NCI-H526 treated with DMSO at 0.1 percent for 48 hours (cell line): ENCODE measurements around the gene SEC61B.

Experiments
- DNase-seq: peaks from one replicate; lab custom pipeline; 2025; lab: John Stamatoyannopoulos, UW

SEC61B gene

GRCh38 chr9:99221621-99222415, at the start of gene SEC61B, which contains the start of gene ALG2:
TSS of gene SEC61B (plus strand) at chr9:99222282. CDS start at chr9:99222364, 82 bp downstream.
TSS of gene ALG2 (minus strand) at chr9:99221942. CDS start at chr9:99221894, 48 bp downstream.
- DNase-seq: peak; percentile 85

- DNase-seq: peak; percentile 93
Measured at GRCh38 chr9:99173570-99174504, 48.2 kb upstream of the SEC61B start.

- no peak for DNase-seq
Measured at GRCh38 chr9:99176527-99177013, 45.5 kb upstream of the SEC61B start.

- no peak for DNase-seq
Measured at GRCh38 chr9:99177576-99178366, 44.3 kb upstream of the SEC61B start.

GRCh38 chr9:99178912-99179872, 42.9 kb upstream of the SEC61B start:
- DNase-seq: no peak

GRCh38 chr9:99180199-99180598, 41.9 kb upstream of the SEC61B start:
- no peak for DNase-seq

GRCh38 chr9:99180662-99181061, 41.4 kb upstream of the SEC61B start:
- no peak for DNase-seq

- no peak for DNase-seq
Measured at GRCh38 chr9:99181206-99181605, 40.9 kb upstream of the SEC61B start.

GRCh38 chr9:99181621-99182020, 40.5 kb upstream of the SEC61B start:
- DNase-seq: no peak

GRCh38 chr9:99182356-99182755, 39.7 kb upstream of the SEC61B start:
- DNase-seq: no peak

- DNase-seq: no peak
Measured at GRCh38 chr9:99183616-99184015, 38.5 kb upstream of the SEC61B start.

GRCh38 chr9:99184110-99184474, 38.0 kb upstream of the SEC61B start:
- no peak for DNase-seq

GRCh38 chr9:99184475-99185347, 37.4 kb upstream of the SEC61B start:
- DNase-seq: peak; percentile 39

GRCh38 chr9:99185348-99185632, 36.8 kb upstream of the SEC61B start:
- DNase-seq: no peak

GRCh38 chr9:99185934-99186333, 36.1 kb upstream of the SEC61B start:
- no peak for DNase-seq

GRCh38 chr9:99187311-99187710, 34.8 kb upstream of the SEC61B start:
- DNase-seq: no peak

GRCh38 chr9:99189186-99189585, 32.9 kb upstream of the SEC61B start:
- DNase-seq: no peak

- no peak for DNase-seq
Measured at GRCh38 chr9:99189887-99190596, 32.0 kb upstream of the SEC61B start.

- no peak for DNase-seq
Measured at GRCh38 chr9:99190597-99191283, 31.3 kb upstream of the SEC61B start.
